Activated T-cell treated with anti-CD3 and anti-CD28 coated beads for 48 hours (primary cell): ENCODE measurements around the gene MMP23B.

Experiments used
- DNase-seq: peaks from one replicate; pipeline ENCODE4 v3.0.0-alpha.2; 2020; ENCODE audit warnings: low read depth

Gene MMP23B

DNA sequence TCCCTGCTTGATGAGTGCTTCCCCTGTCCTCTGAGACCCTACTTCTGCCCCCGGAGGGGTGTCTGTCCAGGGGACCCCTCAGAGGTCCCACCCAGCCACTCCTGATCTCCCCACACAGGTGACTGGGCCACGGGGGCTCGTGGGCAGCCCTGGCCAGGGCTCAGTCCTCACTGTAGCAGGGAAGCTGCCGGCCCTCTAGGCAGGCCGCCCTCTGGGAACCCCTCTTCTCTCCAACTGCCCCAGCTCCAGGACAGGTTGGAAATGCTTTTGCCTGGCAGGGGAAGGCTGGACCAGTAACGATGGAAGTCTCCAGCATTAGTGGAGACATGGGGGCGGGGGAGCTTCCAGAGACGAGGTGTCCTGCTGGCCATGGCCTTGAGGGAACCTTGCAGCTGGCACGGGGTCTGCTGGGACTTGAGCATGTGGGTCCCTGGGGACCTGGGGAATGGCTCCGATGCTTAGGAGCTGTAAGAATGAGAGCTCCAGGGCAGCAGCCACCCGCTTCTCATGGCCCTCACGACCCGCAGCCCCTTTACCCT lies 28.9 kb upstream of the MMP23B start:
- no peak for DNase-seq

DNA sequence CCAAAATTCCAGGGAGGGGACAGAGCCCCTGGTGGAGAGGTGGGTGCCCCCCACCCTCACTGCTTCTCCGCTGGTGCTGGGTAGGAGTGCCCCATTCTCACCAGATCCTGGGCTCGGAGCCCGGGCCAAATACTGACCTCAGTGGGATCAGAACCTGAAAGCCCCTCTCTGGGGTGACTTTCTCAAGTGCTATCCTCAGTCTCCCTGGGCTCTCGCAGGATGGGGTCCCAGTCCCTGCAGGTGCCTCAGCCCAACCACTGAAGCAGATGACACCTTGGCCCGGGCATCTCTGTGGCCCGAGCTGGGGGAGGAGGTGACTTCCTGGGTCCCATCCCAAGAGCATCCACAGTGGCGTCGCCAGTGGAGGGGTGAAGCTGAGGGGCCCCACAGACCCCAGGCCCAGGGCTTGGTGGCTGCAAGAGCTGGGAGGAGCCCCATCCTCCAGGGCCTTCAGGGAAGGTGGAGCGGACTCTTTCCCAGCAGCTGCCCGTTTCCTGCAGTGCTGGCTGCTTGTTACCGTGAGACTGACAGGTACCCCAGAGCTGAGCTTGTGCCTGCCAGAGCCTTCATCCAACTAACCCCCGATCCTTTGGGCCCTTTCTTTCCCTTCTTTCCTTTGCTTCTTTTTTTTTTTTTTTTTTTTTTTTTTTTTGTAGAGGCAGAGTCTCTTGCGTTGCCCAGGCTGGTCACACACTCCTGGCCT lies 28.2 kb upstream of the MMP23B start:
- DNase-seq: no peak

DNA sequence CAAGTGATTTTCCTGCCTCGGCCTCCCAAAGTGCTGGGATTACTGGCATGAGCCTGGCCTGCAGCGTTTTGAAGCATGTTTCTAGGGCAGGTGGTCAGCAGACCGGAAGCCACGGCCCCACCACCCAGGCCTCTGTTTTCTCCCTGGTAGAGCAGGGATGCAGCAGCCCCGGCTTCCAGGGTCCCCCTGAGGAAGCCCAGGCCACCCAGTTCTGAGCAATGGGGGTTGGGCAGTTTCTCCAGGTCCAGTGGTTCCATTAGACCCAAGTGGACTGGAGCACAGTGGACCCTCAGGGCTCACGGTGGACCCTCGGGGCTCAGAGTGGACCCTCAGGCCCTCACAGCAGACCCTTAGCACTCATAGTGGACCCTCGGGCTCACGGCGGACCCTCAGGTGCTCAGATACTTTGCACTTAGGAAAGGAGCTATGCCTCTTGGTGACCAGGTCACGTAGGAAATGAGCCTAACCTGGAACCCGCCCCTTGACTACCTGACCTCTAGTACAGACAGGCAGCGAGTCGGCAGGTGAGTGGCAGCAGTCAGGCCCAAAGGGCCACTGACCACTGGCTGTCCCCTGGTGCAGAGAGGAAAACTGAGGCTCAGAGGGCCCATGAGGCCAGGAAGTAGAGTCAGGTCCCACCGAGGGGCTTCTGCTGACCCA lies 27.5 kb upstream of the MMP23B start:
- no peak for DNase-seq

DNA sequence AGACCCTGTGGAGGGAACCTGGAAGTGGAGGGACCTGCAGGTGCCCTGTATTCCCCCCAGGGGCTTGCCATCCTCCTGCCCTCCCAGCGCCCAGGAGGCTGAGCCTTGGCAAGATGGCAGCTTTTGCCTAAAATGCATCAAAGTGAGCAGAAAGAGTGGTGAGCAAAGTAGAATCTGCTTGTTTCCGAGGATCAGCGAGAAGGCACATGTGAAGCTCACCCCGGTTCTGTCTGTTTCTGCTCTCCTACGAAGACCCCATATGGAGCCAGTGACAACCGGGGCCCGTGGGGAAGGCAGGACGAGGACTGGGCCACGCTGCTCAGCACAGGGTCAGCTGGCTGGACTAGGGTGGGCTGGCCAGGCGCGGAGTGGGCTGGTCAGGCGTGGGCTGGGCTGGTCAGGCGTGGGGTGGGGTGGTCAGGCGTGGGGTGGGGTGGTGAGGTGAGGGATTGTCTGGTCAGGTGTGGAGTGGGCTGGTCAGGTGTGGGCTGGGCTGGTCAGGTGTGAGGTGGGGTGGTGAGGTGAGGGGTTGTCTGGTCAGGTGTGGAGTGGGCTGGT lies 26.9 kb upstream of the MMP23B start:
- no peak for DNase-seq

DNA sequence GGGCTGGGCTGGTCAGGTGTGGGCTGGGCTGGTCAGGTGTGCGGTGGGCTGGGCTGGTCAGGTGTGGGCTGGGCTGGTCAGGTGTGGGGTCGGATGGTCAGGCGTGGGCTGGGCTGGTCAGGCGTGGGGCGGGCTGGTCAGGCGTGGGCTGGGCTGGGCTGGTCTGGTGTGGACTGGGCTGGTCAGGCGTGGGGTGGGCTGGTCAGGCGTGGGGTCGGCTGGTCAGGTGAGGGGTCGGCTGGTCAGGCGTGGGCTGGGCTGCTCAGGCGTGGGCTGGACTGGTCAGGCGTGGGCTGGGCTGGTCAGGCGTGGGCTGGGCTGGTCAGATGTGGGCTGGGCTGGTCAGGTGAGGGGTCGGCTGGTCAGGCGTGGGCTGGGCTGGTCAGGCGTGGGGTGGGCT lies 26.2 kb upstream of the MMP23B start:
- no peak for DNase-seq

DNA sequence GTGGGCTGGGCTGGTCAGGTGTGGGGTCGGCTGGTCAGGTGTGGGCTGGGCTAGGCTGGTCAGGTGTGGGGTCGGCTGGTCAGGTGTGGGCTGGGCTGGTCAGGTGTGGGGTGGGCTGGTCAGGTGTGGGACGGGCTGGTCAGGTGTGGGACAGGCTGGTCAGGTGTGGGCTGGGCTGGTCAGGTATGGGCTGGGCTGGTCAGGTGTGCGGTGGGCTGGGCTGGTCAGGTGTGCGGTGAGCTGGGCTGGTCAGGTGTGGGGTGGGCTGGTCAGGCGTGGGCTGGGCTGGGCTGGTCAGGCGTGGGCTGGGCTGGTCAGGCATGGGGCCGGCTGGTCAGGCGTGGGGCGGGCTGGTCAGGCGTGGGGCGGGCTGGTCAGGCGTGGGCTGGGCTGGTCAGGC lies 25.7 kb upstream of the MMP23B start:
- no peak for DNase-seq

DNA sequence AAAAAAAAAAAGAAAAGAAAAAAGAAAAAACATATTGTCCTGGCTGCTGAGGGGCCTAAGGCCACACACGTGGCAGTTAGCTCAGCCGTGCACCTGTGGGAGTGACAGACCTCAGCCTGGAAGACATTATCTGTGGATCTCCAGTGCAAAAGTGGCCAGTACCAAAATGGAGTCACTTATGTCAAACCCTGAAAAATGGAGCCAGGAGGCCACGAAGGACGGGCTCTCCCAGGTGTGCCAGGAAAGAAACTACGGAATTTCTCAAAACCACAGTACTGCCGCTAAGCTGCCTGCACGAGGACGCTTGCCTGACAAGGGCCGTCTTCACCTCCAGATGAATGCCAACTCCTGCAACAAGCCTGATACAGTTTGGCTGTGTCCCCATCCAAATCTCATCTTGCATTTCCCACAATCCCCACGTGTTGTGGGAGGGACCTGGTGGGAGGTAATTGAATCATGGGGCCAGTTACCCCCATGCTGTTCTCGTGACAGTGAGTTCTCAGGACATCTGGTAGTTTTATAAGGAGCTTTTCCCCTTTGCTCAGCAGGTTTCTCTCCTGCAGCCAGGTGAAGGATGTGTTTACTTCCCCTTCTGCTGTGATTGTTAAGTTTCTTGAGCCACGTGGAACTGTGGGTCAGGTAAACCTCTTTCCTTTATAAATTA lies 22.0 kb upstream of the MMP23B start:
- DNase-seq: no peak

DNA sequence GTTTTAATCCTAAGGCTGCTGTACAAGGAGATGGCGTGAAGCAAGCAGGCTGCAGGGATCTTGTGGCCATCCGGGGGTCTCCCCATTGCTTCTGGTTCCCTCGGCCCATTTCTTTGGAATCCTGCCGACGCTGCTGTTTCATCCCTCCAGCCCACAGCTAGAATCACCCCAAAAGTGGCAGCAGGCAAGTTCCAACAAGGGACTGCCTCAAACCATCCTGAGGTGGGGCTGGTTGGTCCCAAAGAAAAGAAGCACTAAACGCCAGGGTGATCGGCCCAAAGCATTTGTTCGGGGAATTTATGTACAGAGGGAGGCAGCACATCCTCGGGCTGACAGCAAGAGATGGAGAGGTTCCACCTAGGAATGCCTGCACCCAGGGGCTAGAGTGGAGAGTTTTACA lies 21.2 kb upstream of the MMP23B start:
- no peak for DNase-seq

DNA sequence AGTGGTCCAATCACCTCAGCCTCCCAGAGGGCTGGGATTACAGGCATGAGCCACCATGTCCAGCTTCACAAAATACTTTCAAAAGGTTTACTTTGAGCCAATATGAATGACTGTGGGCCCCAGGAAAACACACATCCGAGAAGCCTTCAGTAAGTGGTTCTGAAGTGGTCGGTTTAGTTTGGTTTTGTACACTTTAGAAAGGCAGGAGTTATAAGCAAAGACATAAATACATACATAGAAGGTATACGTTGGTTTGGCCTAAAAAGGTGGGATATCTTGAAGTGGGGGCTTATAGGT lies 19.9 kb upstream of the MMP23B start:
- DNase-seq: no peak

DNA sequence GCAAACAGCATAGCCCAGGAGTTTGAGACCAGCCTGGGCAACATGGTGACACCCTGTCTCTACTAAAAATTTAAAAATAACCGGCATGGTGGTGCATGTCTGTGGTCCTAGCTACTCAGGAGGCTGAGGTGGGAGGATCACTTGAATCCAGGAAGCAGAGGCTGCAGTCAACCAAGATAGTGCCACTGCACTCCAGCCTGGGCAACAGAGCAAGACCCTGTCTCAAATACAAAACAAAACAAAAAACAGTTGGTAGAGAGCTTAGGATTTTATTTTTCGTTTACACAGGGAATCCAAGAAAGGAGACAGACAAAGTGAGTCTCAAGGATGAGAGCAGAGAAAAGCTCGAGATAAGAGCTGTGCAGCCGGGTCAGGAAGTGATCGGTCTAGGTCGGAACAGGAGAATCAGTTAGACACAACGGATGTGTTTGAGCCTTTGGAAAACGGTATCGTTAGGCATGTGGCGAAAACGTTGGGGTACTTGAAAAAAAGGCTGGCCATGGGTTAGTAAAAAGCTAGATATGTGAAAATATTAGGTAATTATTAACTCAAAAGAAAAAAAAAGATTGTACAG lies 18.4 kb upstream of the MMP23B start:
- DNase-seq: no peak

DNA sequence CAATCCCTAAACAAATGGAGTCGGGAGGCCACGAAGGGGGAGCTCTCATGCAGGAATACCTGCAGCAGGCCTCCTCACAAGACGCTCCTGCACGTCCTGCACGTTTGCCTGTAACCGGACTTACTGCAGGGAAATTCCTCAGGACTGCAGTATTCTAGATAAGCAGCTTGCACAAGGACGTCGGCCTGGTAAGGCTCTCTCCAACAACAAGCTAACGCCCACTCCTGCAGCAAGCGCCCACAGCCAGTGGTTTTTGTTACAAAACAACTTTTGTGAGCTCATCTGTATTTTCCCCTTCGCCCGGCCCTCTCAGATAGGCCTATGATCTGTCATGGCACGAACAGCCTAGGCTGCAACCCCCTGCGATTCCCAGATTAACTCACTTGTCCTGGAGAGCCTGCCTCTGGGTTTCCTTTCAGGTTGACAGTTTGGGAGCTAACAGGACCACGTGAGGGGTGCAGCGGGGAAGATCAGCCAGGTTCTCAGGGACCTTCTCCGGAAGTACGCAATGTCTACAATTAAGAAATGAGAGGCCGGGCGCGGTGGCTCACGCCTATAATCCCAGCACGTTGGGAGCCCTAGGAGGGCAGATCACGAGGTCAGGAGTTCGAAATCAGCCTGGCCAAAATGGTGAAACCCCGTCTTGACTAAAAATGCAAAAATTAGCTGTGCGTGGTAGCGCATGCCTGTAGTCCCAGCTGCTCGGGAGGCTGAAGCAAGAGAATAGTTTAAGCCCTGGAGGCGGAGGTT lies 17.6 kb upstream of the MMP23B start:
- DNase-seq: peak; percentile 47

DNA sequence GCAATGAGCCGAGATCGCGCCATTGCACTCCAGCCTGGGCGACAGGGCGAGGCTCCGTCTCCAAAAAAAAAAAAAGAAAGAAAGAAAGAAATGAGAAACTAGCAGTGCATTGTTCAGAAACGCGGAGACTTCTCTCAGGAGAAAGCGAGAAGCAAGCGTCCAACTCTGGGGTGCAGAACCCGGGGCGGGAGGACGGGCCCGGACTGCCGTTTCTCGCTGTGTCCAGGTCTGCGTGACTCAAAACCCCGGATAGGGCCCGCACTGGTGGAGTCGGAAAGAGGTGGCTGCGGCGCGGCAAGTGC lies 17.1 kb upstream of the MMP23B start:
- no peak for DNase-seq

DNA sequence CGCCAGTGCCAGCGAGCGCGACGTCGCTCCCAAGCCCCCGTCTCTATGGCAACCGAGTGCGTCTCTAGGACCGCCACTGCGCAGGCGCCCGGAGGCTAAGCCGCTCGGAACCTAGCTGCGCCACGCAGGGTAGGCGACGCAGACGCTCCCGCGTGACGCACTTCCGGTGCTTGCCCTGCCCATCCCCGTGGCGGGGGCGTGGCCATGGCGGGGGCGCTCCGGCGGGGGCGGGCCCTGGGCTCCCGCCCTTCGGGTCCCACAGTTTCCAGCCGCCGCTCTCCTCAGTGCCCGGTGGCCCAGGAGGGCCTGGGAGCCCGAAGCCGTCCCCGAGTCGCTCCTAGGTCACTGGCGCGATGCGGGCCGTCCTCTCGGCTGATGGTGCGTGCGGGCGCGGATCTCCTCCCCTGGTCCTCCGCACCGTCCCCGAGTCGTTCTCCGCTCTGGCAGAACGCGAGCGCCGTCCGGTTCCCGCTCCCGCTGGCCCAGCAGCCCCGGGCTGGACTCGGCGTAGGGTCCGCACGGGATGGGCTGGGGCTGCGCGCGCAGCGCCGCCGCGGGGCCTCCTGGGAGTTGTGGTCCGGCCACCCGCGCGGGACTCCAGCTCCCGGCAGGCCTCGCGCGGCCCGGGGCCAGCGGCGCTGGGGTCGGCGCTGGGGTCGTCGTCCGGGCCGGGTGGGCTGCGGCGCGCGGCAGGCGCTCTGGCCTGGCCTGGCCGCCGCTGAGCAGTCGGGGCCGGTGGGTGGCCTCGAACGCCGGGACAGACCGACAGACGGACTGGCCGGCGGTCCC lies 16.5 kb upstream of the MMP23B start, which contains the start of gene MIB2:
Gene MIB2, plus strand, starts transcription at position 245 of the 789 bp plus-strand sequence. CDS start 7,953 bp downstream, outside the sequence.
- DNase-seq: peak; percentile 98

DNA sequence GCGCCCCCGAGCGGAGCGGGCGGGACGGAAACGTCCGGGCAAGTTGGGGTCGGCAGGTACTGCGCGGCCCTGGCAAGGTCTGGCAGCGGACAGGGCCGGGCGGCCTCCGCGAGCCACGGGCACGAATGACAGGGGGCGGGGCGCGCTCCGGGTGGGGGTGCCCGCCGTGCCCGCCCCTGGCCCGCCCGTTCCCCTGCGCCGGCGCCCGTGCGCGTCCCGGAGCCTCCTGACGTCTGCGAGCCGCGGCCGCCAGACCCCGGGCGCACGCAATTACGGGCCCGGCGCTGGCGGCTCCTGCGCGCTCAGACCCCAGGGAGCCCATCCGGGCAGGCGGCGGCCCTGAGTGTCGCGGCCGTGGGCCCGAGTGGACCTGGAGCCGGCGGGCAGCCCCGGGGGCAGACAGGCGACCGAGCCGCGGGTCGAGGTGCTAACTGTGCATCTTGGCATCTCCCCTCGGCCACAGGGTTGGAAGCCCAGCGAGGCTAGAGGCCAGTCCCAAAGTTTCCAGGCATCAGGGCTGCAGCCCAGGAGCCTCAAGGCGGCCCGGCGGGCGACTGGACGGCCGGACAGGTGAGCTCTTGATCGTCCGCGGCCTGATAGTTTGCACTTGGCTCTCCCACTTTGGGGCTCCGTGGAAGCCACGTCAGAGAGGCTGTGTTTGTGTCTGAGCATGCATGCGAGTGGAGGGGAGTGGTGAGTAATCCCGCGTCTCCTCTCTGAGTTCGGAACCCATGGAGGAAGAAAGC lies 15.8 kb upstream of the MMP23B start:
- DNase-seq: peak; percentile 39

DNA sequence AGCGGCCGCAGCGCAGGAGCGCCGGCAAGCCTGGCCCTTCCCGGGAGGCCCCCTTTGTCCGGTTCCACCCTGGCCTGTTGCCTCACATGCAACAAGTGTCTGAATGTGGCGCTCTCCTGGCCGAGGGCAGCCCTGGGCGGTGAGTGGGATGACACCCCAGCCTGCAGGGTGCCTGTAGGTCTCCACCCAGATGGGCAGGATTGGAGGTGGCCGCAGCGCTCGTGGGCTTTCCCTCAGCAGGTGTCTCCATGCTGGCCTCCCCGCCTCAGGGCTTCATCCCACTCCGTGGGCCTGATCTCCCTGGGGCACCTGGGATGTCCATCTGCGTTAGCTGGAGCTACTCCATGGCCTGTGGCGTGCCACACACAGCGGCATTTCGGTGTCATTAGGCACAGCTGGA lies 15.1 kb upstream of the MMP23B start:
- DNase-seq: no peak

DNA sequence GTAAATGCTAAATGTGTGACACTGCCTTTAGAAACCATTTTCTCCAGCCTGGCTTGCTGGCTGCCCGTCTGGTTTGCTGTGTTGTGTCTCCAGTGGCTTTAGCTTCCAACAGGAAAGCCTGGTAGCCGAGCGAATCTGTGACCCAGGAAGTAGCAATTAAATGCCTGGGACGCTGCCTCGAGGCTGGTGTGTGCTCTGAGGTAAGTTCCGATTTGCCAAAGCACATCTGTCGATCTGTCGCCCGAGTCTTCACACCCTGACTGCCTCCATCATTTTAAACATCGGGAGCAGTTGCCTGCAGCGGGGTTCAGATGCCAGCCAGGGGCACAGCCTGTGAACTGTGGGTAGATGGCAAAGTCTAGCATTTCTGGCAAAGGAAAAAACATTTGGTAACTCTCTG lies 14.5 kb upstream of the MMP23B start:
- DNase-seq: no peak

DNA sequence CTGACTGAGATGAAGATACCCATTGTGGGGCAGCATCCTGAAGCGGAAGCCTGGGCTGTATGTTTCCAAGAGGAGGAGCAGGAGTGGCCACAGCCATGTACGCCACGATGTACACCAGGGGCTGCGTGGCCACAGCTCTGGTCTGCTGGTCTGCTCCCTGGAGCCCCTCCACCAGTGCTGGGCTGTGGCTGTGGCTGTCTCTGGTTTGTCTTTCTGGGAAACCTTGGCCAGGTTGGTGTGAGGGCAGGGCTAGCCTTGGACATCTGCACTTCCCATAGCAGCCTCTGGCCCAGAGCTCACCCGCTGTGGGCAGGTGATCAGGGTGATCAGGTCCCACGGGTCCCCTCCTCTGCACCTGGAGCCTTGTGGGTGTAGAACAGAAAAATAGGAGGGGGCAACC lies 14.0 kb upstream of the MMP23B start:
- DNase-seq: no peak

DNA sequence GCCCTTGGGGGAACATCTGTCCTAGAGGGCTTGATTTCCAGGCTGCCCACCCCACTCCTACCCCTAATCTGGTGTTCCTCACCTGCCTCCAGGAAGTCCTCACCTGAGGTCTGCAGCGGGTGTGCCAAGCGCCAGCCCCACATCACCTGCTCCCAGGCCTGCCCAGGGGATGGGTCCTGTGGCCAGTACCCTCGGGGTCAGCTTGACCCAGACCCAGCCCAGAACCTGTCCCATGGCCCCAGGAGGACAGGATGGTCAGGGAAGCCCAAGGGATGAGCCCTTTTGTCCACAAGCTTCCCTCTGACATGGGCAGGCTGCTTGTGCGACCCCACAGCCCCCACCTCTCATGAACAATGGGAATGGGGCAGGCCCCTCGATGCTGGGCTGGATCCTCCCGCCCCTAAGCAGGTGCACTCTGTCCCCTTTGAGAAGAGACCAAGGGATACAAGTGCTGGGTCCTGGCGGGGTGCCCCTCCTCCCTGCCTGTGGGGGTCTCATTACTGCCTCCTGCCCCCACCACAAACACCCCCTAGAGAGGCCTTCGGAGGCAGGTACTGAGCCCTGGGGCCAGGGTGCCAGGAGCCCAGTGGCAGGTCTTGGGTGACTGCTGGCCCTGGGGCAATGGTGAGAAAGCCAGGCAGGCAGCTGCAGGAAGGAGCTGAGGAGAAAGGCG lies 13.4 kb upstream of the MMP23B start:
- no peak for DNase-seq

DNA sequence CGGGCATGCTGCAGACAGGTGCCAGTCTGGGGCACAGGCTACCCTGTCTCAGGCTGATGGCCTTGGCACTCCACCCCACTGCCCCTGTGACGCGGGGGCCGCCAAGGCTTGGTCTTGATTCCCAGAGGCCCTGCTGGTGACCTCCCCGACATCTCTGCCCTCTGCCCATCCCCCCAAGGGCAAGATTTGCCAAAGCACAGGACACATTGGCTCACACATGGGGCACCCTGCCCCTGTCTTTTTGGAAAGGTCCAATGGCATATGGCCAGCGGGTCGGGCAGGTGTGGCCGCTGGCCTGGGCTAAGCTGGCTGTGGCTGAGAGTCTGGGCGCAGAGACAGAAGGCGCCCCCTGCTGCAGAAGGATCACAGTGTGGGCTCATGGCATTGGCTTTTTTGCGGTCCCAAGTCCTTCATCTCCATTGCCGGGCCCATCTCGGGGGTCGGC lies 12.0 kb upstream of the MMP23B start:
- DNase-seq: no peak
